GM19468 (cell line): ENCODE measurements around the gene UNKL.

Source experiments
- ATAC-seq: cut with Tn5 transposase; IDR thresholded peaks from one replicate; pipeline ENCODE4 v1.9.1; 2021; ENCODE audit warnings: mild to moderate bottlenecking, moderate library complexity, moderate number of reproducible peaks; ENCODE audit not compliant: unreplicated experiment; ENCODE audit errors: extremely low read depth

UNKL gene

DNA sequence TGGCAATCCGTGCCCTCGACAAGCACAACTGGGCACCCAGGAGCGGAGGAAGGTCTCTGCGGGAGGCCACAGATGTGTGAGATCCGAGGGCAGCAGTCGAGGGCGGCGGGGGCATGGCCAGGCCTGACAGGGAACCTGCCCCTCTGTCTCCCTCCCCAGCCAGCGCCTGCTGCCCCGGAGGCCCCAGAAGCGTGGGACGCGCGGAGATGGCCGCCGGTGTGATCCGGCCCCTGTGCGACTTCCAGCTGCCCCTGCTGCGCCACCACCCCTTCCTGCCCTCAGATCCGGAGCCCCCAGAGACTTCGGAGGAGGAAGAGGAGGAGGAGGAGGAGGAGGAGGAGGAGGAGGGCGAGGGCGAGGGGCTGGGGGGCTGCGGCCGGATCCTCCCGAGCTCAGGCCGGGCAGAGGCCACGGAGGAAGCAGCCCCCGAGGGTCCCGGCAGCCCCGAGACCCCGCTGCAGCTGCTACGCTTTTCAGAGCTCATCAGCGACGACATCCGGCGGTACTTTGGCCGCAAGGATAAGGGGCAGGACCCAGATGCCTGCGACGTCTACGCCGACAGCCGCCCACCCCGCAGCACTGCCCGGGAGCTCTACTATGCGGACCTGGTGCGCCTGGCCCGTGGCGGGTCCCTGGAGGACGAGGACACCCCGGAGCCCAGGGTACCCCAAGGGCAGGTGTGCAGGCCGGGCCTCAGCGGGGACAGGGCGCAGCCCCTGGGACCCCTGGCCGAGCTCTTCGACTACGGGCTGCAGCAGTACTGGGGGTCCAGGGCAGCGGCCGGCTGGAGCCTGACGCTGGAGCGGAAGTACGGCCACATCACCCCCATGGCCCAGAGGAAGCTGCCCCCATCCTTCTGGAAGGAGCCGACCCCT lies 18.1 kb upstream of the UNKL start:
- no peak for ATAC-seq

DNA sequence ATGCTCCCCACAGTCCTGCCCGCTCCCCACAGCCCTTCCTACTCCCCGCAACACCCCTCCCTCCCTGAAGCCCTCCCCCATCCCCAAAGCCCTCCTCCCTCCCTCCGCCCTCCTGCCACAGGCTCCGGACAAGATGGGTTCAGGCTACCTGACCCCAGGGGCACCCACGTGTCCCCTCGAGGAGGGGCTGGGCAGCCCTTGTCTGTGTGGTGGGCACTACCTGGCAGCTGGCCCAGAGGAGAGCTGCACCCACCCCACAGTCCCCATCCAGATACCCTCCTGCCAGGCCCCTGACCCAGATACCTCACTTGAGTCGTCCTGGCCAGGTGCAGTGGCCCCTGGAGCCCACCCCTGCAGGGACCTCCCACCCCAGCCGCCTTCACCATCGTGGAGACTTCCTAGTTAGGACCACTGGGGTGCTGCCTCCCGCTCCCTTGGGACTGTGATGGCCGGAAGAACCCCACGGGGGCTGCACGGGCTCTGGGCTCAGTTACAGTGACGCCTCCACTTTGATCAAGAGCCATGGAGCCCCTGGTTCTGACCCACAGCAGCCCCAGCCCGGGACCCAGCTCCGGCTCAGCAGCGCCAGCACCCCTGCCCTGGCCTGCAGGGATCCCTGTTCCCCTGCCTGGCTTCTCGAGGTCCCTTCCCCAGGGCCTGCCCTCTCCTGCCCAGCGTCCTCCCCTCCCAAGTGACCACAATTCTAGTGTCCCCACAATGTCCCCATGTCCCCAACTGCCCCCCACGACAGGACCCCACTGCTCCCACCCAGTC lies 17.2 kb upstream of the UNKL start:
- ATAC-seq: no peak

DNA sequence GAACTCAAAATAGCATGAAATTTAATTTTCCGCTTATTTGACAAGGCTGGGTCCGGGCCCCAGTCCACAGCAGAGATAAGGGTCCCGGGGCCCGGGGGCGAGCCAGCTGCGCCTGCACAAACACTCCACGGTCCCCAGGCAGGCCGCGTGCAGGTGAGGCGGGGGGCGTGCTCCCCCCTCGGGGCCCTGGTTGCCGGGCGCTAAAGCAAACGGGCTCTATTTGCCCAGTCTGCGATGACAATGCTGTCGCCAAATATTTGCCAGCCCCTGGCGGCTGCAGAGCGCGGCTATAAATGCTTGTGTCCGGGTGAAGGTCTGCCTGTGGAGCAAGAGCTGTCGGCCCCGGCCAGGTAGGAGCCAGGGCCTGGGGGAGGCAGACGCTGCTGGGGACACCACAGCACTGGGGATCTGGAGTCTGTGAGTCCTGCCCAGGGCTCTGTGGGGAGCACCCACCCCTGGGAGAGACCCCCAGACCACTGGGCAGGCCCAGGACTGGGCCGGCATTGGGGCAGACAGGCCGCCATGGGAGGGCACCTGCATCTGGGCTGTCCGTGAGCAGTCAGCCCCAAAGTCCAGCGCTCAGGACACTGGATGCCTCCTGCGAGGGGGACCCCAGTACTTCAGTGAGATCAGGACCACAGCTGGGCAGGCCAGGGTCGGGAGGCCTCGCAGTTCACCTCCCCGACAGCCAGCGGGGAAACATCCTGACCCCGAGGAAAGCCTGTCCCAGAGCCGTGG lies 16.4 kb upstream of the UNKL start, which contains the start of gene PERCC1:
PERCC1 (plus strand) TSS at position 320 of the 738 bp plus-strand sequence. CDS start 1,516 bp downstream, outside the sequence.
- ATAC-seq: no peak

DNA sequence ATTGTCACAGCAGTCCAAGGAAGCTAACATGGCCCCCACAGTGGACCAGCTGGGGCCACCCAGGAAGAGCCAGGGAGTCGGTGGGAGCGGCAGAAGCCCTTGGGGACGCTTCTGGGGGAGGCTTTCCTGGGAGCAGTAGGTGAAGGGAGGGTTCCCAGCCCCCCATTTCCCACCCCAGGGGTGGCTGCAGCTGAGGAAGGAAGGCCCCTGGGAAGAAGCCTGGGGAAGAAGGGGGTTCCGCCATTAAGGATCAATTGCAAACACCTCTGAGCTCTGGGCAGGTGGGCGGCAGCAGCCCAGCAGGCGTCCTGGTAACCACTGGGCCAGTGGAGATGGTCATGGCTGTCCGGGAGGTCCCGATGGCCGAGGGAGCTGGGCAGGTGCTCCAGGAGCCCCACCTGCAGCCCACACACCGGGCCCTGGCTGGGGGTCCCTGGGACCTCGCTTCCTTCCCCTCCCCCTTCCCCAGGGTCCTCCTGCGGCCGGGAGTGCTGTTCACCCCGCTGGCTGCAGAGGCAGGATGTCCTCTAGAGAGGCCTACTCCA lies 15.8 kb upstream of the UNKL start:
- ATAC-seq: no peak

DNA sequence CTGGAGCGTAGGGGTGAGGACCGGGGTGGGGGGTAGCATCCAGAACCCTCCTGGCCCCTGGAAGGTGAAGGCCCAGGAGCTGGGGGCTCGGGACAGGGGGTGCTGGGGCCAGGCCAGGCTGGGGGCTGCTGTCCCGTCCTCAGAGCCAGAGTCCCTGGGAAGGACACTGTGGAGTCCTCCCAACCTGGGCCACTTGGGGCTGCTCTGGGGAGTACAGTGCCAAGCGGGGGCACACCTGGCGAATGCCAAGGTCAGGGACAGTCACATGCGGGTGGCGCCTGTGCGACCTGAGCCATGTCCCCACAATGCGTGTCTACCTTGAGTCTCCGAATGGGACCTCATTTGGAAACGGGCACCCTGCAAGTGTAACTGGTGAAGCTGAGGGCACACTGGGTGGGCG lies 15.1 kb upstream of the UNKL start:
- ATAC-seq: no peak

DNA sequence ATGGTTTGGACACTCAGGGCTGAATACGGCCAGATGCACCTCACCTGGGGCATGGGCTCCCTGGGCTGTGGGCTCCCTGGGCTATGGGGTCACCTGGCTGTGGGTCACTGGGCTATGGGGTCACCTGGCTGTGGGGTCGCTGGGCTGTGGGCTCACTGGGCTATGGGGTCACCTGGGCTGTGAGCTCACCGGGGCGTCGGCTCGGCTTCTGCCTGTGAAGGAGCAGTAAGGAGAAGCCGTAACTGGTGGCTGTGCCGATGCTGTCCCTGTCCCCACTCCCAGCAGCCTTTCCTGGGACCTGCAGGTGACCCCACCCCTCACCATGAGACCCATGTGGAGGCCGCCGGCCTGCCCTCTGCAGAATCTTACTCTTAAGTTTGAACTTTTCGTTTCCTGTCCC lies 14.5 kb upstream of the UNKL start:
- ATAC-seq: no peak

DNA sequence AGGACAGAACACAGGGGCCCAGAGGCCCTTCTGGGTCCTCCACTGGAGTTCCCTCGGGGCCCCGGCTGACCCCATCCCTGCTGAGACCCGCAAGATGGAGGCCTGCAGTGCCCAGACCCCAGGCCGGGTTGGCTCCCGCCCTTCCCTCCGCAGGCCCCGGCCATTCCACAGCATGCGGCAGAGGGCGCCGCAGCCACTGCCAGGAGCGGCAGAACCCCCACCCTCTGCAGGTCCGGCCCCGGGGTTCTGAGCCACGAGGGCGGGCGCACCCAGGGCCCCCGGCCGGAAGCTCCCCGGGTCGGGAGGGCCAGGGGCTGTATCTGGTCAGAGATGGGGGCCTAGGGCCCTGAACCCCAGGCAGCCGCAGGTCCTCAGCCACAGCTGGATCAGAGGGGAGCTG lies 14.0 kb upstream of the UNKL start:
- no peak for ATAC-seq

DNA sequence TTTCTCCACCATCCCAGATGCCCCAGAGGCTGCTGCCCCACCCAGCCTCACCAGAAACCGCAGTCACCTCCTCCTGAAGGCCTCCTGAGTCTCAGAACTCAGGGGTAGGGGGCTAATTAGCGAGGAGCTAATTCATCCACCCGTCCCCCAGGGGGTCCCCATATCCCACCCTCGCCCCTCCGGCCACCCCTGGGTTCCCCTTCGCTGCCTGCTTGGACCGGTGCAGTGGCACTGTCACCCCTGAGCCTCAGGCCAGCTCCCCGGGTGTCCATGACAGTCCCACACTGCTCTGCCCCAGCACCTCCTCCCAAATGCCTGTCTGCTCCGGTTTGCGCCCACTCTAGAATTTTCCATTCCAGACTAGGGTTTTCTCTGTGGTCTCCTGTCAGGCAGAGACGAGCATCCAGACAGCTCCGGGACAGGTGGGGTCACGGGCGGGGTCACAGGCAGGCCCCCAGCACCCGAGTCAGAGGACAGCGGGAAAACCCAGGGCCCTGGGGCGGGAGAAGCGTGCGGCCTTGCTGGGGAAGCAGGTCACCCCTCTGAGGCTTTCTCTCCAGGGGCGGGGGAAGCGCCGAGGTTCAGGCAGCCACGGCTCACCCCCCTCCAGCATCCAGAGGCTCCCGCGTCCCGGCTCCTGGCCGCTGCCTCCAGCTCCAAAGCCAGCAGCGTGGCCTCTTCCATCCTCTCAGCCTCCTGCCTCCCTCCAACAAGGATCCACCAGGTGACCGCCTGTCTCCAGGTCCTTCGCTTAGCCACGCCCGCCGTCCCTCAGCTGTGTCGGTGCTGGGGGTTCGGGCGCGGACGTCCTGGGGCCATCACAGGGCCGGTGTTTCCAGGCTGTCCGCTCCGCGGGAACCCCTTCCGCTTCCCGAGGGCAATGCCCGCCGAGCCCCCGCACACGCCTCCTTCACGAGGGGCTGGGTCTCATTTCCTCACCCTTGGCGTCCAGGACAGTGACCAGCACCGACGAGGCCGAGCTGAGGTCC lies 13.3 kb upstream of the UNKL start:
- ATAC-seq: no peak

DNA sequence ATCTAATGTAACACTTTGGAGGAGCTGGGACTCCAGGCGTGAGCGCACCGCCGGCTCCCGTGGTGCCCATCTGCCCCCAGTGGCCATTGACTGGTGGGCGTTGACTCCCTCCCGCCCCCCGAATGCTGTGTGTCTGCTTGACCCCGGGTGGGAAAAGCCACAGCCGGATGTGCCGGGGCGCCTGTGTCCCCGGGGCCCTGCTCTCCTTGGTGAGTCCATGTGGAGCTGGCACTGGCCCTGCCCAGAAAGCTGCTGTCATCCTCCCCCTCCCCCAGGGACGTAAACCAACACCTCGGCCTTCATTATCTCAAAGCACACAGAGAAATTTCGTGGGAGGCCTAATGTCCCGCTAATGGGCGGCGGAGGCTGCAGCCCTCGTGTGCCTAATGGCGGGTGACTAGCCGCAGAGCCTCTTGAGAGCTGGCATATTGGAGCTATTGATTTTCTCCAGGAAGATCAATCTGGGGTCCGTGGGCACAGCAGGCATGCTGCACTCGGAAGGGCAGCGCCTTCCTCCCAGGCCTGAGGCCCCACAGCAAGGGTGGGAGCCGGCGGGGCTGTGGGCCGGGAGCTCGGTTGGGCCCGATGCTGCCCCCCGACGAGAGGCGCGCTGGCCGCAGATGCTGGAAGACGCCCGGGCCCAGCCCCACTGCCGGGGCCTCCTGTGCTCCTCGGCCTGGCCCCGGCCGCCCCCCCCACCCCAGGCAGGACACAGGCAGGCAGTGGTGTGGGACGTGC lies 12.4 kb upstream of the UNKL start:
- ATAC-seq: no peak

DNA sequence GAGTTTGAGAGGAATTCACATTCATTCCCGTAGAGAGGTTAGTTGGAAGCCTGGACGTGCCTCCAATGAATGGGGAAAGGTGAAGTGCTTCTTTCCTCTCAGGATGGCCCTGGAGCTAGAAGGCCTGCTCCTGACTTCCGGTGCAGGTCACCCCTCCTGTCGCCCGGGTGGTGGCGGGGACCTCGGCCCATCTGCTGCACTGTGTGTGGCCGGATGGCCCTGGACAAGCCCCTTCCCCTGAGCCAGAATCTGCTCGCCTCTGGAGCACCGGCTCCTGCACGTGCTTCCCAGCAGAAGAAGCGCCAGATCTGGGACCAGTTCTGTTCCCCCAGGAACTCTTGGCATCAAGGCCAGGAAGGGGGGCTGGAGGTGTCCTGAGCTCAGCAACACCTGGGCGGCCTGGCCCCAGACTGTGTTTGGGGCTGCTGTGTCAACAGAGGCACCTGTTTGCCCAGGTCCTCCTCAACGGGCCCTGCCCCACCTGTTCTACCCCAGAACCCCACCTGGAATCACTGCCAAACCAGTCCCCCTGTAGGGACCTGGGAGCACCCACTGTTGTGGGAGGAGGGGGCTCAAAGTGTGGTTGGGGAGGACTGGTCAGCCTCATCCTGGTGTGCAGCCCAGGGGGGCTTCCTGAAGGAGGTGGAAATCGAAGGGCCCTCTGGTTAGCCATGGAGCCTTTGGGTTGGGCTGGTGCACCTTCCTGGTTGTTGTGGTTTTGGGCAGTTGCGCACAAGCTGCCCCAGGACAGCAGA lies 11.3 kb upstream of the UNKL start:
- ATAC-seq: no peak

DNA sequence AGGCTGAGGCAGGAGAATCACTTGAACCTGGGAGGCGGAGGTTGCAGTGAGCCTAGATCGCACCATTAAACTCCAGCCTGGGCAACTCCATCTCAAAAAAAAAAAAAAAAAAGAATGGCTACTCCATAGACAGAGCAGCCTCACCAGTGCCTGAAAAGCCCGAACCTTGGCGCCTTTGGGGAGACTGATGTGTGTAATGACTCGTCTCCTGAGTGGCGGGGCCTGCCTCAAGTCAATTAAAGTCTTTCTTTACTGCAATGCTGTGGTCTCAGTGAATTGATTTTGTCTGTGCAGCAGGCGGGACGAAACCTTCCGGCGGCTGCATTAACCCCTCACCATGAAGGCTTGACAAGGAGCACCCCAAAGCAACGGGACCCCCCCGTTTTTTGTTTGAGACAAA lies 9.5 kb upstream of the UNKL start:
- no peak for ATAC-seq

DNA sequence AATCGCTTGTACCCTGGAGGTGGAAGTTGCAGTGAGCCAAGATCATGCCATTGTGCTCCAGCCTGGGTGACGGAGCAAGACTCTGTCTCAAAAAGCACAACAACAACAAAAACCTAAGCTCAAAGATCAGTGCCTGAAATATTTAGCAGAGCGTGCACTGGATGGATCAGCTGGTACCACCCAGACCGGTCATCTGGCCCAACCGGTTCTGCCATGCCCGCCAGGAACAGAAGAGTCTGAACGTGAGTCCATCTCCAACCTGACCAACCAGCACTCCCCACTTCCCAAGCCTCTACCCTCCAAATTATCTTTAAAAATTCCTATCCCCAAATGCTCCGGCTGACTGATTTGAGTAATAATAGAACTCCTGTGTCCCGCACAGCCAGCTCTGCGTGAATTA lies 7.6 kb upstream of the UNKL start:
- ATAC-seq: no peak

DNA sequence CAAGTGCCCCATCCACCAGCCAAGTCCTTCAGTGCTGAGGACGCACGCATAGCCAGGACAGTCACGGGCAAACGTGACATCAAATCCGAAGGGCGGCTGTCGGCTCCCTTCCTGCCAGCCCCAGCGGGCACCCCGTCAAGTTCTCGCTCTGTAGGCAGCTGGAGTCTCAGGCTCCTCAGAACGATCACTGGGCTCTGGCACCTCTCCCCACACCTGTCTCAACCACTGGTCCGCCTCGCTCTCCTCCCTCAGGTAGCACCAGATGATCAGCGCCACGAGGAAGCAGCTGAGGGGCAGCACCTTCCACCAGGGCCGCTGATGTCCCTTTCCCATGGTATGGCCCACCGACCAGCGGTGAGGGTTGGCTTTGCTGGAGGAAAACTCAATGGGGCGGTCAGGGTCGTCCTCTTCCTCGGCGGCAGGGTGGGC lies 5.6 kb upstream of the UNKL start:
- no peak for ATAC-seq

DNA sequence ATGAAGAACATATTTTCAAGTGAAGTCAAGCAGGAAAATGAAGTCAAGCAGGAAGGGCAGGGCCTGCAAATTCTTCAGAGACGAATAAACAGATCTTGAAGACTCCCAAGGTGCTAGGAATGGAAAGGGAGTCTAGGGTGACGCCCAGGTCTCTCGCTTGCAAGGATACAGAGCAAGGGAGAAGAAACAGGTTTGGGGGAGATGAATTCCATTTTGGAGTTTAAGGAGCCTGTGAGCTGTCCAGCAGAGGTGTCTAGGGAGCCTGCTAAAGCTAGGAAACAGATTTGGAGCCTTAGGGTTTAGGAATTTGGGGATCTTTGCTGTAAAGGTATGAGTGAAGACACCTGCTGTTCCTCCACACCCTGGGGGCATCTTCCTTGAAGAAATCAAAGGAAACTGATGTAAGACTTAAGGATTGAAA lies 2.0 kb upstream of the UNKL start:
- no peak for ATAC-seq

DNA sequence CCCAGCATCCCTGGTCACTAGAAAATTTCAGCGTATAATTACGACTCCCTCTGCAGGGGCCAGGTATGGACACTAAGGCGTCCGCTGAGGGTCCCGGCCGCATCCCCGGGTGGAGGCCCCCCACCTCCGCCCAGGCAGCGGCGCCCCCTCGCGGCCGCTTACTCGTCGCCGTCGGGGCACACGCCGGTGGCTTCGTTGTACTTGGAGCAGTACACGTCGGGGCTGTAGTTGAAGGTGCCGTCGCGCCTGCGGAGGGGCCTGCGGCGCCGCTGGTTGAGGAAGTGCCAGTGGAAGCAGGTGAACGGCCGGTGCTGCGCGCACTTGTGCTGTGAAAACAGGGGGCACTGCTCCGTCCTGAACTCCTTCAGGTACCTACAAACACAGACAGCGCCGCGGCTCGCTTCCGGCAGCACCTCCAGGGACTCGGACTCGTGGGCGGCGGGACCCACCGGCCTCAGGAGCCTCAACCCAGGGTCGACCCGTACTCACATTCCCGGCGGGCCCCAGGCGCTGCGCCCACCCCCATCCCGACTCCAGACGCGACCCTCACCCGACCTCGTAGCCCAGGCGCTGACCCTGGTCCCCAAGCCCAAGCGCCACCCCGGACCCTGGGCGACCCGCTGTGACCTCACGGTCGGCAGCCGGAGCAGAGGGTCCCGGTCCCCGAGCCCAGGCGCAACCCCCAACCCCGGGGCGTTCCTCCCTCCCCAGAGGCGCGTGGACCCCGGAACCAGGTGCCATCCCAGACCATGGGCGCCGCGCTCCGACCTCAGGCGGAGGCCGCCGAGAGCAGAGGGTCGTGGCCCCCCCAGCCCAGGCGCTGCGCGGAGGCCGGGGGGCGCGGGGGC lies 596 bp downstream of the UNKL start:
- ATAC-seq: no peak

DNA sequence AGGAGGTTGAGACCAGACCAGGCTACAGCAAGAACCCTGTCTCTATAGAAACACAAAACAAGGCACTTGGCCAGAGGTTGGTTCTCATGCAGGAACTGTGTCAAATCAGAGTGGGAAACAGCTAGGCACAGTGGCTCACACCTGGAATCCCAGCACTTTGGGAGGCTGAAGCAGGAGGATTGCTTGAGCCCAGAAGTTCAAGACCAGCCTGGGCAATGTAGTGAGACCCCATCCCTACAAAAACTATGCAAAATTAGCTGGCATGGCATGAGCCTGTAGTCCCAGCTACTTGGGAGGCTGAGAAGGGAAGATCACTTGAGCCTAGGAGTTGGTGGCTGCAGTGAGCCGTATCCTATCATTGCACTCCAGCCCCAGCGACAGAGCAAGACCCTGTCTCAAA lies 1.7 kb downstream of the UNKL start:
- no peak for ATAC-seq
